Trophoblast cell (in vitro differentiated cells and primary cell): ENCODE measurements around the gene DLGAP4.

ENCODE experiments used
- DNase-seq, 2 donors: peaks; one replicate each; pipeline ENCODE4 v3.0.0-alpha.2; 2016
- H2AFZ ChIP-seq: 2 replicates; pipeline ENCODE4 v1.6.1; 2013; ENCODE audit warnings: low read length, moderate library complexity, mild to moderate bottlenecking; ENCODE audit not compliant: insufficient read depth, poor library complexity
- H2AK5ac ChIP-seq: 2 replicates; pipeline ENCODE4 v1.6.1; 2013; ENCODE audit warnings: mild to moderate bottlenecking, low read length
- H2BK120ac ChIP-seq: 2 replicates; pipeline ENCODE4 v1.6.1; 2013; ENCODE audit warnings: low read length, mild to moderate bottlenecking, moderate library complexity; ENCODE audit not compliant: insufficient read depth, poor library complexity
- H2BK12ac ChIP-seq: 2 replicates; pipeline ENCODE4 v1.6.1; 2013; ENCODE audit warnings: mild to moderate bottlenecking, low read length, moderate library complexity
- H2BK5ac ChIP-seq: 2 replicates; pipeline ENCODE4 v1.6.1; 2013; ENCODE audit warnings: low read length, low read depth, moderate library complexity, mild to moderate bottlenecking; ENCODE audit not compliant: poor library complexity
- H3K14ac ChIP-seq: 2 replicates; pipeline ENCODE4 v1.6.1; 2013; ENCODE audit warnings: mild to moderate bottlenecking, low read length
- H3K18ac ChIP-seq: 2 replicates; pipeline ENCODE4 v1.6.1; 2013; ENCODE audit warnings: mild to moderate bottlenecking, low read length
- H3K23ac ChIP-seq: 2 replicates; pipeline ENCODE4 v1.6.1; 2013; ENCODE audit warnings: low read length
- H3K27ac ChIP-seq: 2 replicates; pipeline ENCODE4 v1.5.1; 2013; ENCODE audit warnings: low read depth, mild to moderate bottlenecking, inconsistent platforms, low read length, moderate library complexity
- H3K27me3 ChIP-seq: 2 replicates; pipeline ENCODE4 v1.6.1; 2013; ENCODE audit warnings: inconsistent platforms, mild to moderate bottlenecking, low read length, moderate library complexity; ENCODE audit not compliant: insufficient read depth
- H3K36me3 ChIP-seq, 2 experiments: 1 replicate in 1 of 2; 2 replicates in 1 of 2; pipeline ENCODE4 v1.6.1; 2013; ENCODE audit warnings: low read length in 2 of 2, mild to moderate bottlenecking in 2 of 2, moderate library complexity in 1 of 2; ENCODE audit not compliant: insufficient read depth in 2 of 2, control insufficient read depth in 1 of 2
- H3K4ac ChIP-seq: 2 replicates; pipeline ENCODE4 v1.6.1; 2013; ENCODE audit warnings: low read depth, mild to moderate bottlenecking, low read length, moderate library complexity
- H3K4me1 ChIP-seq, 2 experiments: 1 replicate in 1 of 2; 2 replicates in 1 of 2; pipeline ENCODE4 v1.6.1; 2013; ENCODE audit warnings: low read length in 2 of 2, mild to moderate bottlenecking in 2 of 2, moderate library complexity in 1 of 2; ENCODE audit not compliant: insufficient read depth in 2 of 2, control insufficient read depth in 1 of 2
- H3K4me2 ChIP-seq: 2 replicates; pipeline ENCODE4 v1.6.1; 2013; ENCODE audit warnings: inconsistent platforms, mild to moderate bottlenecking, low read length, moderate library complexity
- H3K4me3 ChIP-seq: 2 replicates; pipeline ENCODE4 v1.5.1; 2013; ENCODE audit warnings: mild to moderate bottlenecking, low read depth, low read length, inconsistent platforms
- H3K79me1 ChIP-seq: one replicate; pipeline ENCODE4 v1.6.1; 2013; ENCODE audit warnings: low read length
- H3K79me2 ChIP-seq: 2 replicates; pipeline ENCODE4 v1.6.1; 2013; ENCODE audit warnings: low read length, mild to moderate bottlenecking; ENCODE audit not compliant: control insufficient read depth, insufficient read depth, poor library complexity
- H3K9ac ChIP-seq: 2 replicates; pipeline ENCODE4 v1.6.1; 2013; ENCODE audit warnings: mild to moderate bottlenecking, low read length
- H3K9me3 ChIP-seq: 2 replicates; pipeline ENCODE4 v1.6.1; 2013; ENCODE audit warnings: low read depth, mild to moderate bottlenecking, control low read depth, inconsistent platforms, low read length; ENCODE audit not compliant: insufficient read depth
- H4K12ac ChIP-seq: 2 replicates; pipeline ENCODE4 v1.6.1; 2013; ENCODE audit warnings: low read depth, mild to moderate bottlenecking, low read length, moderate library complexity
- H4K8ac ChIP-seq: 2 replicates; pipeline ENCODE4 v1.6.1; 2013; ENCODE audit warnings: low read depth, mild to moderate bottlenecking, low read length, moderate library complexity
- H4K91ac ChIP-seq: one replicate; pipeline ENCODE4 v1.6.1; 2013; ENCODE audit warnings: low read depth, mild to moderate bottlenecking, low read length, moderate library complexity
- WGBS: extraction: QIAGEN DNeasy Blood & Tissue Kit; methylation state at CpG from one replicate; pipeline ENCODE4 v1.1.7; 2013; ENCODE audit warnings: missing lambda C conversion rate; ENCODE audit not compliant: insufficient read length, insufficient coverage; ENCODE audit errors: extremely low coverage; 5-methylcytosine and 5-hydroxymethylcytosine counted together

Gene DLGAP4

GRCh38 chr20:36525620-36526365 lies 219.7 kb downstream of the DLGAP4 start:
- no CpG with 5 or more reads among the region's 17 CpGs for WGBS

GRCh38 chr20:36526521-36527011 lies 220.4 kb downstream of the DLGAP4 start:
- Histone ChIP-seq H2BK120ac (no peak overlapping the region), H2BK12ac (no peak overlapping the region), H2BK5ac (no peak overlapping the region), H2AFZ (no peak overlapping the region), H4K12ac (no peak overlapping the region), H3K4ac (no peak overlapping the region), H3K4me3 (no peak overlapping the region), H3K4me2 (no peak overlapping the region), H2AK5ac (no peak overlapping the region), H3K27me3 (no peaks in the 10 kb centered on the region), H4K91ac (no peak overlapping the region), H3K36me3 (peaks cover 66 to 69% of the 10 kb centered on the region in 2 experiments), H3K23ac (no peak overlapping the region), H3K14ac (no peak overlapping the region), H3K9me3 (no peaks in the 10 kb centered on the region), H3K18ac (no peak overlapping the region), H3K79me1 (no peaks in the 10 kb centered on the region), H4K8ac (no peak overlapping the region), H3K79me2 (no peaks in the 10 kb centered on the region), H3K9ac (no peak overlapping the region), H3K27ac (no peak overlapping the region), H3K4me1 (no peaks in the 10 kb centered on the region)
- no peak for DNase-seq
- WGBS = no CpG with 5 or more reads among the region's 29 CpGs

More at GRCh38 chr20:36525620-36526365, 219.7 kb downstream of the DLGAP4 start:
- Histone ChIP-seq H3K14ac (no peak overlapping the region), H4K12ac (no peak overlapping the region), H4K8ac (no peak overlapping the region), H3K79me1 (no peaks in the 10 kb centered on the region), H3K79me2 (no peaks in the 10 kb centered on the region), H3K18ac (no peak overlapping the region), H3K4me1 (no peaks in the 10 kb centered on the region), H2BK120ac (no peak overlapping the region), H3K36me3 (peaks cover 68 to 69% of the 10 kb centered on the region in 2 experiments), H4K91ac (no peak overlapping the region), H2AFZ (no peak overlapping the region), H2BK5ac (no peak overlapping the region), H2AK5ac (no peak overlapping the region), H3K4me2 (no peak overlapping the region), H3K4me3 (no peak overlapping the region), H3K4ac (no peak overlapping the region), H3K23ac (no peak overlapping the region), H3K27ac (no peak overlapping the region), H3K9ac (no peak overlapping the region), H3K27me3 (no peaks in the 10 kb centered on the region), H2BK12ac (no peak overlapping the region), H3K9me3 (no peaks in the 10 kb centered on the region)
- DNase-seq = no peak

- Histone ChIP-seq H4K91ac (no peak overlapping the region), H2BK12ac (no peak overlapping the region), H3K23ac (no peak overlapping the region), H4K12ac (no peak overlapping the region), H3K9ac (no peak overlapping the region), H3K36me3 (peaks cover 60 to 66% of the 10 kb centered on the region in 2 experiments), H4K8ac (no peak overlapping the region), H3K79me2 (no peaks in the 10 kb centered on the region), H3K27ac (no peak overlapping the region), H3K4ac (no peak overlapping the region), H3K27me3 (no peaks in the 10 kb centered on the region), H2BK5ac (no peak overlapping the region), H2BK120ac (no peak overlapping the region), H3K4me1 (no peaks in the 10 kb centered on the region), H3K4me2 (no peak overlapping the region), H2AFZ (no peak overlapping the region), H3K4me3 (no peak overlapping the region), H3K14ac (no peak overlapping the region), H2AK5ac (no peak overlapping the region), H3K18ac (no peak overlapping the region), H3K9me3 (no peaks in the 10 kb centered on the region), H3K79me1 (no peaks in the 10 kb centered on the region)
- no peak for DNase-seq
- WGBS = no CpG with 5 or more reads among the region's 32 CpGs
Observed at GRCh38 chr20:36527331-36528125, 221.4 kb downstream of the DLGAP4 start.

- H3K36me3 ChIP-seq = peaks cover 54 to 61% of the 10 kb centered on the region in 2 experiments
- WGBS = no CpG with 5 or more reads among the region's 18 CpGs
- no peak overlapping the region for H2AFZ ChIP-seq
- no peak overlapping the region for H2BK12ac ChIP-seq
- H3K4me3 ChIP-seq = no peak overlapping the region
- H3K9me3 ChIP-seq = no peaks in the 10 kb centered on the region
- H3K79me2 ChIP-seq = no peaks in the 10 kb centered on the region
- H3K14ac ChIP-seq = no peak overlapping the region
- H2AK5ac ChIP-seq = no peak overlapping the region
- H3K27me3 ChIP-seq = no peaks in the 10 kb centered on the region
- H3K4me1 ChIP-seq = no peaks in the 10 kb centered on the region
- H3K23ac ChIP-seq = no peak overlapping the region
- H3K27ac ChIP-seq = no peak overlapping the region
- no peak overlapping the region for H4K12ac ChIP-seq
- H3K18ac ChIP-seq = no peak overlapping the region
- H4K91ac ChIP-seq = no peak overlapping the region
- DNase-seq = no peak
- H3K4ac ChIP-seq = no peak overlapping the region
- no peak overlapping the region for H3K4me2 ChIP-seq
- H4K8ac ChIP-seq = no peak overlapping the region
- no peaks in the 10 kb centered on the region for H3K79me1 ChIP-seq
- no peak overlapping the region for H2BK5ac ChIP-seq
- no peak overlapping the region for H2BK120ac ChIP-seq
- no peak overlapping the region for H3K9ac ChIP-seq
Observed at GRCh38 chr20:36528176-36528874, 222.2 kb downstream of the DLGAP4 start.
